G401.6 (cell line): ENCODE measurements around the gene ARHGAP19.
A peak's percentile ranks its signal among the peaks of the same experiment; 100 is the strongest.

Source experiments
- FAIRE-seq: peaks from 2 replicates; lab custom pipeline; 2012; peaks lifted over from hg19 to GRCh38; lab: Jason Lieb, UNC

The ARHGAP19 gene, protein sequence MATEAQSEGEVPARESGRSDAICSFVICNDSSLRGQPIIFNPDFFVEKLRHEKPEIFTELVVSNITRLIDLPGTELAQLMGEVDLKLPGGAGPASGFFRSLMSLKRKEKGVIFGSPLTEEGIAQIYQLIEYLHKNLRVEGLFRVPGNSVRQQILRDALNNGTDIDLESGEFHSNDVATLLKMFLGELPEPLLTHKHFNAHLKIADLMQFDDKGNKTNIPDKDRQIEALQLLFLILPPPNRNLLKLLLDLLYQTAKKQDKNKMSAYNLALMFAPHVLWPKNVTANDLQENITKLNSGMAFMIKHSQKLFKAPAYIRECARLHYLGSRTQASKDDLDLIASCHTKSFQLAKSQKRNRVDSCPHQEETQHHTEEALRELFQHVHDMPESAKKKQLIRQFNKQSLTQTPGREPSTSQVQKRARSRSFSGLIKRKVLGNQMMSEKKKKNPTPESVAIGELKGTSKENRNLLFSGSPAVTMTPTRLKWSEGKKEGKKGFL

DNA sequence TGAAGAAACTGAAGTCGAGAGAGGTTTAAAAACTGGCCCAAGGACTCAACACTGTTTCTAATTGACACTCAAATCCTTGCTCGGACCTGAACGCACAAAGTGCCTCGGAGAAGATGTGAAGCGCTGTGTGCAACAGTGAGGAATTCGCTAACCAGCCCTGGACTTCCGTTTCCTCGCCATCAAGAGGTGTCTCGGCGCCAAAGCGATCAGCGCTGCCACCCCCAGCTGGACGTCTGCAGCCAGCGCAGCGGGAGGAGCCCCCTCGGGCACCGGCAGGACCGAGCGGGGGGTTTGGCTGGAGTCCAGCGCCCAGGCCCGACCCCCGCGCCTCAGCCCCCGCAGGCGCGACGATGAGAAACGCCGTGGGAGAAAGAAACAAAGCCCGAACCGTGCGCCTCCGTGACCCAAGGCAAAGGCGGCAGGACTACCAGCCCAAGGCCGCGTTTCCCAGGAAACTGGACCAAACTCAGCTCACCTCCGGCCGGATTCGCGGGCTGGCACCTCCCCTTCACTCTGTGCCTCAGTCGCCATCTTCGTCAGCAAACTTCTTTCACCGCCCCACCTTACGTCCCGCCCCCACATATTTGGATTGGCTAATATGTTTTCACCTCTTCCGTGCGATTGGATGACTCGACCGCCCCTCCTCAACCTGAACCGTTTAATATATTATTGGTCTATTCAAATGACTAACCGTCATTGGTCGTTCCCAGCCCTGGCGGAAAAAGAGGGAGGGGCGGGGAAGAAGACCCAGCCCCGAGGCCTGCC lies at the start of gene ARHGAP19:
Gene ARHGAP19, minus strand, starts transcription at position 541 of the 765 bp plus-strand sequence. Its CDS starts 10 bp downstream, at position 531.
- FAIRE-seq, result peak; percentile 99

DNA sequence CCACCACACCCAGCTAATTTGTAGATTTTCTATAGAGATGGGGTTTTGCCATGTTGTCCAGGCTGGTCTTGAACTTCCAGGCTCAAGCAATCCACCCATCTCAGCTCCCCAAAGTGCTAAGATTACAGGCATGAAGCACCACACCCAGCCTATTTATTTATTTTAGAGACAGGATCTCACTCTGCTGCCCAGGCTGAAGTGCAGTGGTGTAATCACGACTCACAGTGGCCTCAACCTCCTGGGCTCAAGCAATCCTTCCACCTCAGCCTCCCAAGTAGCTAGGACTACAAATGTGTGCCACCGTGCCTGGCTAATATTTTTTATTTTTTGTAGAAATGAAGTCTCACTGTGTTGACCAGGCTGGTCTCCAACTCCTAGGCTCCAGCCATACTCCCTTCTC lies 49.0 kb upstream of the ARHGAP19 start:
- FAIRE-seq, result no peak

DNA sequence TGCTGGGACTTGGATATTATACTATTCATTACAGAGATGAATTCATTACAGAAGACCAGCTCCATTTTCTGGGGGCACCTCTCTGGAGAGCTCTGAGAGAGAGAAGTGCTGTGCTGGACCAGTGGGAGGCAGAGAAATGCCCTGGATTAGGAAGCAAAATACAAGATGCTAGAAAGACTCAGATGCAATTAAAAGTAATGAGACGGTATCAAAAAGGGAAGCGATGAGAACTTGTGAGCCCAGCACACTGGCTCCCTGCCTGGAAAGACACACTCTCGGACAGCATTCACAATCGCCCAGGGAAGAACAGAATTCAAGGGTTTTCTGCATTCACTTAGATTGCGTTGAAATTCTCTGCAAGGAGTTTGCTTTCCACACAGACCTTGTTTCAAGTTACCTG lies 45.6 kb upstream of the ARHGAP19 start:
- FAIRE-seq, result no peak

DNA sequence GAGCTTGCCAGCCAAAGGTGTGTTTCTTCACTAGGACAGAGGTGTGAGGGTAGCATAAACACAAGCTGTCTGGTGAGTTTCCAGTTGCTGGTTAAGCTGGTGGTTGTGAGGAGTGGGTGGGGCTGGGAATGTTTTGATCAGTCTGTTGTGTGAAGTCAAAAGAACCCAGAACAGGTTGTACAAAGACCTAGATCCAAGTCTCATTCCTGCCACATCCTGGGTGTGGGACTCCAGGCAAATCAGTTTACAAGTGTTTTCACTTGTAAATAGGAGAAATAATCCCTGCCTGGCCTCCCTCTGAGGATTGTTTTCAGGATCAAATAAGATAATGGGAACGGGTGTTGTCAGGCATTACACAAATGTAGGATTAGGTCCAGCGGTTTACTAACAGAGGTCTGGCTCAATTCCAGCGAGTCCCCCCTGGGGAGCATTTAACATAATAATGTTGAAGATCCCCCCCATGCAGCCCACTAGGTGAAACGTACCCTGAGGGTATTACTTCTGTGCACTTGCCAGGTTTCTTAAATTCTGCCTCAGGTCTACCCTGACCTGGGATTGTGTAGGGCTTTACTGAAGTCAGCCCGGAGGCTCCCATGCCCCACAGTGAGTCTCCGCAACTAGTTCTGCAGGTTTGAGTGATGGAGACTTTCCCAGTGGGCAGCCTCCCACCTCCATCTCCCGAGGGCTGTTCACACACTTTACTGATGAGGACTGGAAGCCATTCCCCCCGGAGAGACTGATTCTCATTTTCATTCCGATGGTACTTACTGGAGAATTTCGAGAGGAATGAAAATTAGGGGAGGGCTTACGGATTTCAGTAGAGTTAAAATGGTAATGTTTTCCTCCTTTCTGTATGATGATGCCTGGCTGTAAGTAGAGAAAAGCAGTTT lies 44.8 kb upstream of the ARHGAP19 start:
- peak; percentile 72 for FAIRE-seq

DNA sequence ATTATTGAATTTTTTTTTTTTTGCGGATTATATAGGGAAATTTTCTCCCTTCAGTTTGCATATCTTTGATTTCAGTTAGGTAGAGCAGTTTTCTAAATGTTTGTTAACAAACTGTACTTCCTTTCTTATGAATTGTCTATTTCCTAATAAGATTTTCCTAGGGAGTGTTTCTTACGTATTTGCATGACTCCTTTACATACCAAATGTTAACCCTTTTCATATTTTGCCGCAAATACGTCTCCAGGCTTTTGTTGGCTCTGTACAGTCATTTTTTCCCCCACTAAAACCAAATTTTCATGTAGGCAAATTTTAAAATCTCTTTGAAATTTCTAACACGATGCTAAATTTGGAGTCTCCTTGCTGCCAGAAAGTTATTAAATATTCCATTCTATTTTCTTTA lies 44.0 kb upstream of the ARHGAP19 start:
- peak; percentile 6 for FAIRE-seq

DNA sequence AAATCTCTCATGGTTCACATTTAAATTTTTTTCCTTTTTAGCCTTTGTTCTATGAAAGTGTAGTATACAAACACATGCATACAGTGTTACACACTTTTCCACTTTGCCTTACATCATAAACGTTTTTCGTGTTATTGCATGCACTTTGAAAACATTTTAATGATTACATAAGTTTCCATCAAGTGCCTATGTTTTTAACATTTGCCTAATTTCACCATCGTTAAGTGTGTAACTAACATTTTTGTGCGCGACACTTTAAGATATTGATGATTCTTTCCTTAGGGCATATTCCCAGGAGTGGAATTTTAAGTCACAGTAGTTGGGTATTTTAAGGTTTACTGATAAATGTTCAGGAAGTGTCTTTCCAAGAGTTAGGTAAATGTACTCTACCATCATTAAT lies 43.6 kb upstream of the ARHGAP19 start:
- FAIRE-seq, result peak; percentile 17

DNA sequence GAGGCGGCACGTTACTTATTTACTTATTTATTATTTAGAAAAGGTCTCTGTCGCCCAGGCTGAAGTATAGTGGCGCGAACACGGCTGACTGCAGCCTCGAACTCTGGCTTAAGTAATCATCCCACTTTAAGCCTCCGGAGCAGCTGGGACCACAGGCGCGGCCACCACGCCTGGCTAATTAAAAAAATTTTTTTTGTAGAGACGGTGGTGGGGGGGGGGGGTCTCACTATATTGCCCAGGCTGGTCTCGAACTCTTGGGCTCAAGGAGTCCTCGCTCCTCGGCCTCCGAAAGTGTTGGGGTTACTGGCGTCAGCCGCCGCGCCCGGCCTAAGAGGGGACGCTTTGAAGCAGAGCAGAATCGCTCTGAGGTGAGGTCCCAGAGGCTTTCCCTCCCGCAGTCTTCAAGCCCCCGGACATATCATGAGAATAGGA lies 42.8 kb upstream of the ARHGAP19 start:
- FAIRE-seq, result no peak

DNA sequence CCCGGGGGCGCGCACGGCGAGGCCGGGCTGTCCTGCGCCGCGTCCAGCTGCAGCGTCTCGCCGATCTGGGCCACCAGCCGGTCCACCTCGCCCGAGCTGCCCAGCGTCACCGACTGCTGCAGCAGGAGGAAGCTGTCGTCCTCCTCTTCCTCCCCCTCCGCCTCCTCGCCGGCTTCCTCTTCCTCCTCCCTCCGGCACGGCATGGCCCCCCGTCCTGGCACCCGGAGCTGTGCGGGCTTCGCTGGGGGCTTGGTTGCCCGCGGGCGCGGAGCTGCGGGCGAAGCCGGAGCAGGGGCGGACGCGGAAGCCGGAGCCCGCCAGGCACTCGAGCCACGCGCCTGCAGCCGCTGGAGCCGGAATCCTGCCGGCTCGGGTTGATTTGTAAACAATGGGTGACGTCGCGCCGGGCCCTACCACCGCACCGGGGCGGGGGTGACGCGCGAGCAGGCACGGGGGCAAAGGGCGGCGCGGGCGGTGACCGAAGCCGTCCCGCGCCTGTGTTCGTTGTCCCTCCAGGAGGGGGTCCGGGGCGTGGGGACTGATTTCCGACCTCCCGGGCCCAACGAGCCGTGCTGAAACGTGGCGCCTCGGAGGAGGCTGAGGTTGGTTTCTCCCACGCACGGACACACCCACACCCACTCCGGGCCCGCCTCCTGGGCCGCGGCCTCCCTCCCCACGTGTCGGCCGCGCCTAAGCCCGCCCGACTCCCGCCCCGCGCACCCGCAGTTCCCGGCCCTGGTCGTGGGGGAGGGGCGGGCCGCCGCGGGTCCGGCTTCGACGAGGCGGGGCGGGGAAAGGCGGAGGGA lies 42.1 kb upstream of the ARHGAP19 start, which contains the start of gene FRAT2:
Gene FRAT2, minus strand, starts transcription at position 360 of the 806 bp plus-strand sequence. Its CDS starts 157 bp downstream, at position 203.
- no peak for FAIRE-seq

DNA sequence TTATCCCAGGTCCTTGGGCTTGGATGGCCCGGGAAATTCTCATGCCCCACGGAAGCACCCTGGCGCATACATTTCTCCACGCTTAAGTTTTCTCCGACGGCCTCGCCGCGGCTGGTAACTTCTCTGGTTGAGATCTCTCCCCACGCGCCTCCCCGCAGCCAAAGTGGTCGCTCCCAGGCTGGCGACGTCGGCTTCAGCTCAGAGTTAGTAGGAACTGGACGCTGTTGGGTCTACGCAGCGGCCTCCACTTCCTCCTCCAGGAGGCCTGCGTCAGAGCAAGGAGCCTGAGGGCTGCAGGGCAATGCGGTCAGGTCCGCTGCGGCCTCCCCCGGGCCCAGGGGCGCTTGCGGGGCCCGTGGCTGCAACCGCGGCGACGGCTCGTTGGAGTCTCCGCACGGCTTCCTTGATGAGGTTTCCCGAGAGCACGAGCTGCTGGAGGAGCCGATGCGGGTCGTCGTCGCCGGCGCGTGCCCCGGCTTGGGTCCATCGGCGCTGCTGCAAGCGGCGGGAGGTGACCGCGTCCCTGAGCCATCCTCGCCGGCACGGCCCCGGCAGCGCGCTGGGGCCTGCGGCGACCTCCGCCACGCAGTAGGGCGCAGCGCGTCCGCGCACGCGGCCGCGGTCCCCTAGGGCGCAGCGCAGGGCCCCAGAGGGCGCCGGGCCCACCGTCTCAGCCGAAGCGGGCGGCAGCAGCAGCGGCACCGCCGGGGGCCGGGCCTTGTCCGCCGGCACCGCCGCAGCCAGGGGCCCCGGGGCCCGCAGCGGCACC lies 41.3 kb upstream of the ARHGAP19 start:
- FAIRE-seq, result no peak

DNA sequence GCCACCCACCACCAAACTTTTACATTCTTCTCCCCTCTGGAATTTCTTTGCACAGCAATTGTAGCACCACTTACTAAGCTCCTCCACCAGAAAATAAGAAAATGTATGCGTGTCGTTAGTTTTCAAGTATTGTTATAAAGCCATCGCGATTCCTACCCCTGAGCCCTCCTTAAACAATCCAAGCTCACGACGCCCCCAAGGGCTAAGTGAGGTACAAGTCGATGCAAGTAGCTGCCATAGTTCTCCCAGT lies 40.8 kb upstream of the ARHGAP19 start:
- FAIRE-seq, result no peak

DNA sequence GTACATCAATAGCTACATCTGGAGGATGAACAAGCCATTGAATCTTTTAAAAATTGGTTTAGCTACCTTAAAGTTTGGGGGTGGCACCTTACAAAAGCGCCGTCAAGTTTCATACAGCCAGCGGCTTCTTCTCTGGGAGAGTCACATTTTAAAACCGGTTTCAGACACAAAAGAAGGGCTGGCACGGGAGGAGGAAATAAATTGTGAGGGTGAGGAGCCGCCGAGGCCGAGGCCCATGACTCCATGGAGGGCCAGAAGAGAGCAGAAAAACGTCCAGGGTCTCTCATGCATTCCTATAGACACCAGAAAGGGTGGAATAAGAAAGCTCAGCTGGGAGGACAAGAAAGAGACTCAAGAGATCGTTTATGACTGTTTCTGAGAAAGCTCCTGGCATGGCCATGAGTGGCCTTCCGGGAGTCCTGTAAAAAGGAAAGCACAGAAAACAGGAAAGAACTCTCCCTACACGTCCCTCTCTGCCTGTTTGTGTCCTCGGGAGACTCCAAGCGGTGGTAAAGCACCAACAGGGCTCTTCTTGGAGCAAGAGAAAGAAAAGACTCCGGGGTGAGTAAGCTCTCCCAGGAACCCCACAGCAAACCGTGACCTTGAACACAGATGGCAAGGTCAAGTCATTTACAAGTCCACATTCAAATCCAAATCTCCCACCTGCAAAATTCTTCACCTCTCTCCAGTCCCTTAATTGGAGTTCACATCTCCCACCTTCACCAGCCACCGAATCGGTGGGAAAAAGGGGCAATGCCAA lies 40.3 kb upstream of the ARHGAP19 start:
- FAIRE-seq, result peak; percentile 42

DNA sequence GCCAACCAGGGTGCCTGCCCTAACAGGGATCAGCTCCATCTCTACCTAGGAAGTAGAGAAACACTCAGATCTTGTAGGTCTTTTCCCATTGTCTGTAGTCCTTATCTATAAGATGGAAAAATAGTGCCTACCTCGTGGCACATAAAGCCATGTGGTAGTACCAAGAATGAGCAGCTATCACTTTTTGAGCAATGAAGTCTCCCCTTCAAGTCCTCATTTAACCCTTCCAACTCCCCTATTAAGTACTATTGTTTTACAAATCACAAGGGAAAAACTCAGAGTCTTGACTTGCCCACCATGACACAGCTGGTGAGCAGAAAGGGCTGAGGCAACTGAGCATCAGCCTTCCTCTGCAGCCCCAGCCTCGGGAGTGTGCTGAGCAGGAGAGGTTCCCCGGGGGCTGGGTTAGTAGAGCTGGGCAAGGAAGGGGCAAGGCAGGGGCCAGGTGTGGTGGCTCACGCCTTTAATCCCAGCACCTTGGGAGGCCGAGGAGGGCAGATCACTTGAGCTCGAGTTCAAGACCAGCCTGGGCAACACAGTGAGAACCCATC lies 38.8 kb upstream of the ARHGAP19 start:
- FAIRE-seq, result no peak

DNA sequence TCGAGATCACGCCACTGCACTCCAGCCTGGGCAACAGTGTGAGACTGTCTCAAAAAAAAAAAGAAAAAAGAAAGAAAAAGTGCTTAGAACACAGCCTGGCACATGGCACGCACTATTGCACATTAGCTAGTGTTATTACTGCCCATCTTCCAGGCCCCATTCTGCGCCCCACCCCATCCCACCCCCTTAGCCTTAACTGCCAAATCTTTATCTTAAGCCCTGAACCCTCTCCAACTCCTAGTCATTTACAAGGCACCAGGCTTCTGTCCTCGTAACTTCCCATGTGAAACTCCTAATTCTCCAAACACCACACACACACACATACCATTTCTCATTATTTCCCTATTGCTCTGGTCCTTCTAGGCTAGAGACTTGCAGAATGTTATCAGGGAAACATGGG lies 37.3 kb upstream of the ARHGAP19 start:
- no peak for FAIRE-seq

DNA sequence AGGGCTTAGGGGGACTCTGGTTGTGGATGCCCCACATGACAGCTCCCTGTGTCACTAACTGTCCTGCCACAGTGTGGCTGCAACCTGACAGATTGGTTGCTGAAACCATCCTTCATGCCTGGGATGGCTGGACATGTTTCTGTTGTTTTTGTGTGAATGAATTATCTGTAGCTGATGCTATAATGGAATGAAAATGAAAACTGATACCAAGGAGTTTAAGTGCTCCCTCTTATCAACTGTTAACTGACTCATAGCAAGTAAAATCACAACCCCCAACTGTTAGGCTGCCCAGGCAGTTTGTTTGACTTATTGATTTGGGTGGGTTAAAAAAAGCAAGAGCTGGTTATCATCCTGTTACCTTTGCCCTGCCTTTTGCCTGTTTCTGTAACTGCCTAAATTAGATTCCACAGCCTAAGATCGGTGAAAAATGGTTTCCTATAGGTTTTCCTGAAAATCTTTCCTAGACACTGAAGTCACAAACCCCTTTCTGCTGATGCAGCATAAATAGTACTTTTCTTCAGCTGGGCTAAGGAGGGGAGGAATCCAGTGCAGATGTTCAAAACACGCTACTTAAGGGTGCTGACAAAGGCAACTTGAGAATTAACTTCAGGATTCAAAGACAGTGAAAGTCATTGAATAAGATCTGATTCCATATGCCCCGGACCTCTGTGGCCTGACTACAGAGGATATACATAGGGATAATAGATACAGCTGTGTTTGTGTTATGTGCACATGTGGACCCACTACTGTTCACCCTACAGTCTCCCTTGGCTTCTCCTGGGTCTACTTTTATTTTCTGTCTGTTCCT lies 36.4 kb upstream of the ARHGAP19 start:
- no peak for FAIRE-seq

DNA sequence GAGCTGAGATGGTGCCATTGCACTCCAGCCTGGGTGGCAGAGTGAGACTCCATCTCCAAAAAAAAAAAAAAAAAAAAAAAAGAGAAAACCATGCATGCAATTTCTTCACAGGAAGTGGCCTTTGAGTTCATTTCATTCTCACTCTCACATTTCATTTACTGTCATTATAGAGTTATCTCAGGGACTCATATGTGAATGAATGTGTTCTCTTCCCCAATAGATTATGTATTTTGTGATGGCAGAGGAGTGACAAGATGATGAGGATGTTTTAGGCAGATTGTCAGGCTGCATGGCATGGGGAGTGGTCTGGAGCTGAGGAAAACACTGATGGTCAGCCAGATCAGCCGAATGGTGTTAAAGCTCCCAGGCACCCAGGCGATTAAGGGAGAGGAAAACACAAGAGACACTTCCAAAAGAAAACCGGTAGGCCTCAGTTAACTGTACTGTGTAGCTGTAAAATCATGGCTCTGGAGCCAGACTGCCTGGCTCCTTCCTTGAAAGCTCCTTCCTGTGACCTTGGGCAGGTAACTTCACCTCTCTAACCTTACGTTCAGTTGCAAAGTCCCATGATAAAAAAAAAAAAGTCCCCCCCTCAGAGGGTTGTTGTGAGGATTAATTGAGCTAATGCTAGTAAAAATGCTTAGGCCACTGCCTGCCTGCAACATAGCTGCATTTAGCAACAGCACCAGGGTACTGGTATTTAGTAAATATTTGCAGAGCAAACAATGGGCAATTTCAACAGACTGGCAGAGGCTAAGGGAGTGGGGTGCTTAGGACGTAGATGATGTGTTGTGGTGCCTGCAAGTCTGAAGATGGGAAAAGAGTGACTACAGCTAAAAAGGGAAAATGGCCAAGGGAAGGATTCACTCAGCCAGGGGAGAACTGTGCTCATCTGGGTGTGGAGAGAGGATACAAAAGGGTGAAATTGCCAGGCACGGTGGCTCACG lies 35.2 kb upstream of the ARHGAP19 start:
- FAIRE-seq, result no peak

DNA sequence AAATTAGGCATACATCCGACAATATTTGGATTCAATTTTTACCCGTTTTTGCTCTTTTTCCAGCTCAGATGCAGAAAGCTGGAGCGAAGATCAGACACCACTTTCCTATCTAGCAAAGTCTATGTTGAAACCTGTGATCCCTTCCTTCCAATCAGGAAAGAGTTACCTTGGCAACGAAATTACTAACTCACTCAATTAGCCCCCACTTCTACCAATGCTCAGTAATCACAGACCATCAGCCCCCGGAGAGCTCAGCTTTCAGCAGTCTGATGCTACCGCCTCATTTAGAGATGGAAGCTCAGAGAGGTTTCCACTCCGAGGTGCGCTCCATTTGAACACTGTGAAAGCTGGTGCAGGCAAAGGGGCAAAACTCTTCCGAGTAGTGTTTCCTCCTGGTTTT lies 33.3 kb upstream of the ARHGAP19 start:
- FAIRE-seq, result no peak

DNA sequence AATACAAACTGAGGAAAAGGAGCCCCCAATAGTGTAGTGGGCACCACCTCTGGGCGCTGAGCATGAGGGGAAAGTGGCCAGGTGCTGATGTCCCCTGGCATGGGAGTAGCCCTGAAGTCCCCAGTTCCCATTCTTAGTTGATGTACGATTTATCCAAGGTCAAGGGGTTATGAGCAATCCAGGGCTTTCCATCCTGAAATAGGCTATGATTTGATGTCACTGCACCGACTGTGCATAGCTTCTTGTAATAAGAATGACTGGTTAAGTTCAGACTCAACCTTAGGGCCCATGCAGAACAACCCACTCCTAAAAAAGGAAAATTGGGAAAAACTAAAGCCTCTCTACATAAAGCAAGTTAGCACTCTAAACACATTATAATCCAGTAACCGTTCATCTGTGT lies 31.1 kb upstream of the ARHGAP19 start:
- FAIRE-seq, result no peak

DNA sequence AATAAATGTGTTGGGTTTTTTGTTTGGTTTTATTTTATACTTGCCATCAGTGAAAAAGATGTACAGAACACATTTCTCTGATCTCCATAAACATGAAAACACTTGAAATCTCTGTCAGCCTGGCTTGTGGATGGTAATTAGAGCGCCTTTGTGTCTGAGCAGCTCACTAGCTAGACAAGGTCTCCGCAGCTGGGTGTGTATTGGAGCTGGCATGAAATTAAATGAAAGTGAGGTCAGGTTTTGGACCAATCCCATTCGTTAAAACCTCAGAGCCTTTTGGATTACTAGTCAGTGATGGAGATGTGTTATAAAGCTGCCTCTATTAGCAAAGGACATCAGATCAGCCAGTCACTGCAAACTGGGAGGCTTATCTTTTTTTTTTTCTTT lies 29.4 kb upstream of the ARHGAP19 start:
- no peak for FAIRE-seq
